Endothelial cell of umbilical vein (primary cell): ENCODE results near the gene FBXL17.

Experiments
- CTCF ChIP-seq, 2 donors: IDR thresholded peaks; 1 replicate in 1 of 2; 2 replicates in 1 of 2; pipeline ENCODE4 v1.5.1; 2011; ENCODE audit warnings: low read length in 2 of 2, mild to moderate bottlenecking in 2 of 2, moderate library complexity in 2 of 2, control low read depth in 1 of 2, inconsistent platforms in 1 of 2, low read depth in 1 of 2; ENCODE audit not compliant: insufficient read depth in 1 of 2; ENCODE audit errors: extremely low read depth in 1 of 2
- EZH2 ChIP-seq: IDR thresholded peaks from 2 replicates; pipeline ENCODE4 v1.6.1; 2012; ENCODE audit warnings: borderline replicate concordance, low read depth, mild to moderate bottlenecking, moderate library complexity, low read length, inconsistent platforms; ENCODE audit not compliant: severe bottlenecking
- FOS ChIP-seq: IDR thresholded peaks from 2 replicates; pipeline ENCODE4 v1.6.1; 2011; ENCODE audit warnings: mild to moderate bottlenecking, low read length, moderate library complexity, borderline replicate concordance; ENCODE audit not compliant: insufficient read depth
- JUN ChIP-seq: IDR thresholded peaks from 2 replicates; pipeline ENCODE4 v1.6.1; 2011; ENCODE audit warnings: borderline replicate concordance, low read depth; ENCODE audit not compliant: insufficient read length, insufficient read depth
- MAX ChIP-seq: IDR thresholded peaks from 2 replicates; pipeline ENCODE4 v1.6.1; 2011; ENCODE audit not compliant: insufficient read depth, insufficient read length
- MYC ChIP-seq: IDR thresholded peaks from one replicate; pipeline ENCODE4 v1.6.1; 2011; ENCODE audit warnings: mild to moderate bottlenecking, low read depth, low read length
- POLR2A ChIP-seq: IDR thresholded peaks from 2 replicates; pipeline ENCODE4 v1.6.1; 2012; ENCODE audit warnings: low read depth, mild to moderate bottlenecking, control low read depth, low read length
- POLR2AphosphoS5 ChIP-seq: IDR thresholded peaks from 2 replicates; pipeline ENCODE4 v1.6.1; 2012; ENCODE audit warnings: low read depth, mild to moderate bottlenecking, control low read depth, low read length, moderate library complexity; ENCODE audit not compliant: insufficient read depth

- TF ChIP-seq MYC (no peak), POLR2AphosphoS5 (no peak), CTCF (IDR thresholded peaks at IDR 0.05; ENCODE audit: extremely low read depth in 1 of 2, insufficient read depth in 1 of 2, low read depth in 1 of 2, low read length in 2 of 2) (no peak), POLR2A (no peak), EZH2 (no peak), FOS (no peak), MAX (no peak), JUN (no peak)
These were observed 355.9 kb downstream of the FBXL17 start for GRCh38 chr5:108025957-108026356.
